ENCODE results near the gene EZR. TPM values are rescaled to one million over a fixed set of nuclear protein-coding genes. Genes with fewer than 3 reads are reported as not detected.
"Not testable (repeated sequence)": the region's sequence is repeated elsewhere in the genome, so short reads cannot be mapped to it uniquely, and the experiment has no call there.

The EZR gene
- total RNA-seq, 1 donor from 2014 or later = 260 TPM

GRCh38 chr6:158795516-158795915, 23.7 kb downstream of the EZR start:
- H3K4me1 ChIP-seq = peaks cover 85% of the 10 kb centered on the region
- H3K9me3 ChIP-seq = no peaks in the 10 kb centered on the region
- no peaks in the 10 kb centered on the region for H3K36me3 ChIP-seq
- intact Hi-C loops (cut with DNase I) = no loop called here
- no peak overlapping the region for H3K27ac ChIP-seq
- TF ChIP-seq CTCF (IDR thresholded peaks at IDR 0.05) = no peak
- H3K4me3 ChIP-seq = no peak overlapping the region
- ATAC-seq (no peak), DNase-seq (no peak)
- H3K27me3 ChIP-seq = no peaks in the 10 kb centered on the region

GRCh38 chr6:158793432-158793831, 25.7 kb downstream of the EZR start:
- peak; percentile 50 for TF ChIP-seq CTCF (IDR thresholded peaks at IDR 0.05)
- intact Hi-C loops (cut with DNase I) = no loop called here
- Histone ChIP-seq H3K27me3 (no peaks in the 10 kb centered on the region), H3K9me3 (no peaks in the 10 kb centered on the region), H3K36me3 (peaks cover 8% of the 10 kb centered on the region), H3K27ac (no peak overlapping the region), H3K4me1 (peaks cover 65% of the 10 kb centered on the region), H3K4me3 (no peak overlapping the region)
- DNase-seq (no peak), ATAC-seq (peak; percentile 67)

- intact Hi-C loops (cut with DNase I); H3K9me3 ChIP-seq; H3K4me3 ChIP-seq; ATAC-seq; H3K27ac ChIP-seq; DNase-seq; H3K27me3 ChIP-seq: not testable (repeated sequence)
- peaks cover 18% of the 10 kb centered on the region for H3K36me3 ChIP-seq
- H3K4me1 ChIP-seq = peaks cover 56% of the 10 kb centered on the region
Measured at GRCh38 chr6:158792505-158792904, 26.7 kb downstream of the EZR start.

GRCh38 chr6:158791274-158791855, 27.8 kb downstream of the EZR start:
- intact Hi-C loops (cut with DNase I) = no loop called here
- no peaks in the 10 kb centered on the region for H3K27me3 ChIP-seq
- peaks cover 46% of the 10 kb centered on the region for H3K4me1 ChIP-seq

GRCh38 chr6:158789115-158789917, 29.9 kb downstream of the EZR start:
- Histone ChIP-seq H3K4me1 (peaks cover 31% of the 10 kb centered on the region), H3K27ac (no peak overlapping the region), H3K4me3 (no peak overlapping the region), H3K36me3 (peaks cover 43% of the 10 kb centered on the region), H3K27me3 (no peaks in the 10 kb centered on the region), H3K9me3 (no peaks in the 10 kb centered on the region)
- TF ChIP-seq CTCF (IDR thresholded peaks at IDR 0.05) = no peak
- intact Hi-C loops (cut with DNase I) = no loop called here
- ATAC-seq (peak; percentile 18), DNase-seq (no peak)

More at GRCh38 chr6:158791274-158791855, 27.8 kb downstream of the EZR start:
- no peak overlapping the region for H3K4me3 ChIP-seq
- TF ChIP-seq CTCF (IDR thresholded peaks at IDR 0.05) = no peak
- ATAC-seq = no peak
- DNase-seq = no peak
- peaks cover 29% of the 10 kb centered on the region for H3K36me3 ChIP-seq
- no peaks in the 10 kb centered on the region for H3K9me3 ChIP-seq
- H3K27ac ChIP-seq = no peak overlapping the region

- TF ChIP-seq CTCF (IDR thresholded peaks at IDR 0.05) = no peak
- Histone ChIP-seq H3K36me3 (peaks cover 62% of the 10 kb centered on the region), H3K27ac (no peak overlapping the region), H3K4me3 (no peak overlapping the region), H3K4me1 (peaks cover 15% of the 10 kb centered on the region), H3K27me3 (no peaks in the 10 kb centered on the region), H3K9me3 (no peaks in the 10 kb centered on the region)
- ATAC-seq (no peak), DNase-seq (no peak)
- intact Hi-C loops (cut with DNase I) = no loop called here
Measured at GRCh38 chr6:158787395-158787794, 31.8 kb downstream of the EZR start.

Data from upper lobe of right lung (tissue), 1 donor.